Activated B cell treated with CpG ODN at 0.5 μM for 24 hours (primary cell): ENCODE results near the gene ARHGEF9. TPM values are rescaled to one million over a fixed set of nuclear protein-coding genes. Genes with fewer than 3 reads are reported as not detected.

Experiments
- ATAC-seq: fragments of 200-7000 bp; cut with Tn5 transposase; one replicate; pipeline ENCODE4 v1.10.0; 2021; ENCODE audit warnings: low read depth, mild to moderate bottlenecking, moderate library complexity
- CTCF ChIA-PET: fragments of 350-600 bp; sonication (Branson Sonifier 250); formaldehyde crosslinking; loops from one replicate; lab custom pipeline; 2021; ENCODE audit warnings: antibody characterized with exemption; lab: Charles Lee
- POLR2A ChIA-PET: fragments of 350-600 bp; sonication (Branson Sonifier 250); formaldehyde crosslinking; loops from one replicate; lab custom pipeline; 2021; ENCODE audit warnings: antibody characterized with exemption; lab: Charles Lee
- DNase-seq: peaks from one replicate; pipeline ENCODE4 v3.0.0; 2022
- H3K27ac Mint-ChIP-seq: one replicate; pipeline ENCODE4 v1.8.0; 2020; ENCODE audit warnings: mixed read lengths
- H3K27me3 Mint-ChIP-seq: one replicate; pipeline ENCODE4 v1.8.0; 2021; ENCODE audit warnings: mixed read lengths
- H3K36me3 Mint-ChIP-seq: one replicate; pipeline ENCODE4 v1.8.0; 2021; ENCODE audit warnings: low read depth, mixed read lengths
- H3K4me1 Mint-ChIP-seq: one replicate; pipeline ENCODE4 v1.8.0; 2021; ENCODE audit warnings: mixed read lengths
- H3K4me3 Mint-ChIP-seq: one replicate; pipeline ENCODE4 v1.8.0; 2020; ENCODE audit warnings: mild to moderate bottlenecking, mixed read lengths
- H3K9me3 Mint-ChIP-seq: one replicate; pipeline ENCODE4 v1.8.0; 2020; ENCODE audit warnings: mixed read lengths
- intact Hi-C: fragments of 100-400 bp; cut with micrococcal nuclease; formaldehyde crosslinking; loops from one replicate; pipeline ENCODE4 v1.15.1; 2024
- total RNA-seq: library from RNA; stranded (reverse); gene quantifications from 2 replicates; pipeline ENCODE4 v1.2.3, GENCODE V29; 2022
- TF ChIP-seq, protein P1 (sequence below): fragments of 200-600 bp; IDR thresholded peaks from one replicate; pipeline ENCODE4 v1.8.0; 2022; ENCODE audit warnings: antibody characterized with exemption, mild to moderate bottlenecking

The ARHGEF9 gene
- total RNA-seq, 1 donor from 2014 or later, result 25.1 TPM

GRCh38 chrX:63744850-63745394, 40.1 kb downstream of the ARHGEF9 start:
- ChIA-PET POLR2A (interaction anchor here (3.3 kb wide), 1 partner anchor 10 kb away, joined by 11 read pairs; a partner anchor contains a TSS), CTCF (no interaction called here)
- Mint-ChIP-seq H3K4me3 (no peak overlapping the region), H3K9me3 (no peaks in the 10 kb centered on the region), H3K4me1 (peaks cover 33% of the 10 kb centered on the region), H3K27ac (no peak overlapping the region), H3K27me3 (no peaks in the 10 kb centered on the region), H3K36me3 (peaks cover 1% of the 10 kb centered on the region)
- no peak for DNase-seq
- intact Hi-C loops, result no loop called here
- no peak for ATAC-seq
- TF ChIP-seq, protein P1, sequence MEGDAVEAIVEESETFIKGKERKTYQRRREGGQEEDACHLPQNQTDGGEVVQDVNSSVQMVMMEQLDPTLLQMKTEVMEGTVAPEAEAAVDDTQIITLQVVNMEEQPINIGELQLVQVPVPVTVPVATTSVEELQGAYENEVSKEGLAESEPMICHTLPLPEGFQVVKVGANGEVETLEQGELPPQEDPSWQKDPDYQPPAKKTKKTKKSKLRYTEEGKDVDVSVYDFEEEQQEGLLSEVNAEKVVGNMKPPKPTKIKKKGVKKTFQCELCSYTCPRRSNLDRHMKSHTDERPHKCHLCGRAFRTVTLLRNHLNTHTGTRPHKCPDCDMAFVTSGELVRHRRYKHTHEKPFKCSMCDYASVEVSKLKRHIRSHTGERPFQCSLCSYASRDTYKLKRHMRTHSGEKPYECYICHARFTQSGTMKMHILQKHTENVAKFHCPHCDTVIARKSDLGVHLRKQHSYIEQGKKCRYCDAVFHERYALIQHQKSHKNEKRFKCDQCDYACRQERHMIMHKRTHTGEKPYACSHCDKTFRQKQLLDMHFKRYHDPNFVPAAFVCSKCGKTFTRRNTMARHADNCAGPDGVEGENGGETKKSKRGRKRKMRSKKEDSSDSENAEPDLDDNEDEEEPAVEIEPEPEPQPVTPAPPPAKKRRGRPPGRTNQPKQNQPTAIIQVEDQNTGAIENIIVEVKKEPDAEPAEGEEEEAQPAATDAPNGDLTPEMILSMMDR, result no peak

DNA sequence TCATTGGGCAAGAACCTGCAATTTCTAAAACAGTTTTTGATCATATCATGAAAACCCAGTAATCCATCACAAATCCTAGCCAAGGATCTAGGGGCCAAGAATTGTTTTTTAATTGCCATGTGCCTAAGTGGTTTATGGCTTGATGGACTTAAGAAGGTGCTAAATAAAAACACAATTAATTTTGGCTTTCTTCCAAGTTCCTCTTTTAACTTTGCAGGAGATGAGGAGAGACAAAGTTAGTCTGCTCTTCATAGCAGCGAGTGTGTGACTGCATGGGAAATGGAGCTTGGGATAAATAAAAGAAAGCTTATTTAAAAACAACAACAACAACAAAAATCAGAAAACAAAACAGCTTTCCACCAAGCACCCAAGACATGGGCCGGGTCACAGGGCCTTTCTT, 41.4 kb downstream of the ARHGEF9 start:
- TF ChIP-seq, protein P1, result no peak
- no peak overlapping the region for H3K4me3 Mint-ChIP-seq
- peaks cover 33% of the 10 kb centered on the region for H3K4me1 Mint-ChIP-seq
- no peak overlapping the region for H3K27ac Mint-ChIP-seq
- H3K9me3 Mint-ChIP-seq, result no peaks in the 10 kb centered on the region
- ChIA-PET CTCF (no interaction called here), POLR2A (no interaction called here)
- DNase-seq (no peak), ATAC-seq (no peak)
- intact Hi-C loops, result no loop called here
- H3K27me3 Mint-ChIP-seq, result no peaks in the 10 kb centered on the region
- H3K36me3 Mint-ChIP-seq, result peaks cover 1% of the 10 kb centered on the region

DNA sequence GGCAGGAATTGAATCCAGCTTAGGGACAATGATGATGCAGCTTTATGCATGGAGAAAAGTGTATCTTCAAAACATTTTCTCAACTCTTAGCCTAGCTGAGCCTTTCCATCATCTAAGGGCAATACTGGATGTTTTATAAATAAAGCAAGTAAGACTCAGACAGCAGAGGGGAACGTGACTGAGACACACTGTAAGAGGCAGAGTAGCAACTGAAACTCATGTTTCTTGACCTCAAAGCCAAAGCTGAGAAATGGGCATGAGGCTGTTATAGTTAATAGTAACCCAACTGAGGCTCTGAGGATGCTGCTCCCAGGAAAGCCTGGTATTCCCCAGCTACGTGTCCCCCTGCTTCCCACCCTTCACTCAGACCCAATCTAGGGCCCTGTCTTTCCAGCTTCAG, 44.6 kb downstream of the ARHGEF9 start:
- ChIA-PET POLR2A (no interaction called here), CTCF (interaction anchor here (1.2 kb wide), 1 partner anchor 19 kb away, joined by 3 read pairs; no protein-coding TSS in a partner anchor)
- peaks cover 1% of the 10 kb centered on the region for H3K36me3 Mint-ChIP-seq
- H3K4me3 Mint-ChIP-seq, result no peak overlapping the region
- no peaks in the 10 kb centered on the region for H3K27me3 Mint-ChIP-seq
- intact Hi-C loops, result no loop called here
- ATAC-seq (no peak), DNase-seq (no peak)
- H3K4me1 Mint-ChIP-seq, result peaks cover 24% of the 10 kb centered on the region
- H3K9me3 Mint-ChIP-seq, result no peaks in the 10 kb centered on the region
- no peak overlapping the region for H3K27ac Mint-ChIP-seq
- TF ChIP-seq, protein P1, result no peak

- Mint-ChIP-seq H3K4me1 (peaks cover 24% of the 10 kb centered on the region), H3K27me3 (no peaks in the 10 kb centered on the region), H3K36me3 (peaks cover 1% of the 10 kb centered on the region), H3K27ac (no peak overlapping the region), H3K4me3 (no peak overlapping the region), H3K9me3 (no peaks in the 10 kb centered on the region)
- ATAC-seq, result no peak
- no peak for DNase-seq
- intact Hi-C loops, result no loop called here
- POLR2A ChIA-PET, result no interaction called here
- TF ChIP-seq, protein P1, result no peak
- CTCF ChIA-PET, result interaction anchor here (1.2 kb wide), 1 partner anchor 20 kb away, joined by 3 read pairs; no protein-coding TSS in a partner anchor
Observed at GRCh38 chrX:63739885-63740284, 45.1 kb downstream of the ARHGEF9 start.

DNA sequence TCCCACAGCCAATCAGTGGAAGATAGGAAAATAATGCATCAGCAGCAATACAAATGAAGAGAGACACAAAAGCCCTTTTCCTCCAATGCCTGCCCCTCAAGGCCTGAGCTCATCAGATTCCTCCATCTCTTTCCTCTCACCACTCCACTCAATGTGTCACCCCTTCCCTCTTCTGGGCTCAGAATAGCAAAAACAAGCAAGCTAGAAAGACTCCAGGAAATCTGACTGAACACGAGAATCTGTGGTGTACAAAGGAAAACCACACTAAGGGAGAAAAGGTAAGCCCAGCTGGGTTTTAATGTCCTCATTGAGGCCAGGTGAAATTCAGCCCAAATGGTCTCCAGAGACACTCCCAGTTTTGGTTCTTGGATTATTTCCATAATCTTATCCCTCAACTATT, 46.3 kb downstream of the ARHGEF9 start:
- Mint-ChIP-seq H3K36me3 (peaks cover 1% of the 10 kb centered on the region), H3K27ac (no peak overlapping the region), H3K9me3 (no peaks in the 10 kb centered on the region), H3K4me3 (no peak overlapping the region), H3K27me3 (no peaks in the 10 kb centered on the region), H3K4me1 (peaks cover 19% of the 10 kb centered on the region)
- ChIA-PET POLR2A (no interaction called here), CTCF (no interaction called here)
- no peak for DNase-seq
- intact Hi-C loops, result no loop called here
- no peak for ATAC-seq
- TF ChIP-seq, protein P1, result no peak
